ENCODE data around the gene SLC6A11.

SLC6A11 gene

DNA sequence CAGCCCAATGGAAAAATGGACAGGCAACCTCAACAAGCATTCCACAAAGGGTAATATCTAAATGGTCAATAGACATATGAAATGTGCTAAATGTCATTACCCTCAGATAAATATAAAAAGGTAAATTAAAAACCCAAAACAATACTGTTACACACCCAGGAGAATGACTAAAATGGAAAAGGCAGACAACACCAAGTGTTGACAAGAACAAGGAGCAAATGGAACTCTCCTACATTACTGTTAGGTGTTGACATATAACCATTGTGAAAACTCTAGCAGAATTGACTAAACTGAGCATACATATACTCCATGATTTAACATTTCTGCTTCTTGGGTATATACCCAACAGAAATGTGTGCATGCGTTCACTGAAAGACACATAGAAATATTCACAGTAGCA, 25.3 kb upstream of the SLC6A11 start:
- no peak for DNase-seq (ENCODE audit: low spot score)

DNA sequence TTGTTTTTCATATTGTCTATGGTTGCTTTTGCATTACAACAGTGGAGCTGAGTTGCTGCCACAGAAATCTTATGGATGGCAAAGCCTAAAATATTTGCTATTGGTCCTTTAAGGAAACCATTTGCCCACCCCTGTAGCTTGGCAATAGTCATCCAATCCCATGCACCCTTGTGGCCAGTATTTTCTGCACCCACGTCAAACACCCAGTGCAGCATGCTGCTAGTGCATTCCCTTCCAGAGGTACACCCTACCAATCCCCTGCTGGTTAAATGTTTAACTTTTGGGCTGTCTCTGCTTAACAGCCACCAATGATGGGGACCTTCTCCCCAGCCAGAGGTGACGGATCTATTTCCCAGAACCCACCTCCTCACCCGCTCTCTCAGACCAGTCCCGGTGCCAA, 23.8 kb upstream of the SLC6A11 start:
- no peak for DNase-seq (ENCODE audit: low spot score)

DNA sequence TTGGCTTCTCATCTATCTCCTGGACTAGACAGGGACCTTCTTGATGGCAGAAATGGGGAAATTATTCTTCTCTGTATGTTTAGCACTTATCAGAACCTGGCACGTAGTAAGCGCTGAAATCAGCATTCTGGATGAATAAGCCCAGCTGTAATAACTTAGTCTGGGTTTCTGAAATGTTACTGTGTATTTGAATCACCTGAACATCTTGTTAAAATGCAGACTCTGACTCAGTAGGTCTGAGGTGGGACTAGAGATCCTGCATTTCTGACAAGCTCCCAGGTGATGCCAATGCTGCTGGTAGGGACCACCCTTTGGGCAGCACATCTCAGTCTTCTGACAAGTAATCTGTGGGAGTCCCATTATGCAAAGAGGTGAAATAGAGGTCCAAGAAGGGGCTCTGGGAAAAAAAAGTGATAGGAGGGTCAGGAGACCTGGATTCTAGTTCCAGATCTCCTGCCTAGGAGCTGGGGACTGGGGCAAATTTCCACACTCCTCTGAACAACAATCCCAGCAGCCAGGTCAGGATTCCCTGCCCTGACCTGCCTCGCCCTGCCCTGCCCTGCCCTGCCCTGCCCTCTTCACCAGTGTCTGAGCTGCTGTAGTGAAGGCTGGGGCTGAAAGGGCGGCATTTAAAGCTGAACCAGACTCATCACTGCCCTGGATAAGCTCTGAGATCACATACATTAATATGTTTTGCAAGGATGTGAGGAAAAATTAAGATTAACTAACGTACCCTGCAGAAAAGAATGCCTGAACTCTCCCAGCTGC, 17.2 kb upstream of the SLC6A11 start:
- no peak for DNase-seq (ENCODE audit: low spot score)

DNA sequence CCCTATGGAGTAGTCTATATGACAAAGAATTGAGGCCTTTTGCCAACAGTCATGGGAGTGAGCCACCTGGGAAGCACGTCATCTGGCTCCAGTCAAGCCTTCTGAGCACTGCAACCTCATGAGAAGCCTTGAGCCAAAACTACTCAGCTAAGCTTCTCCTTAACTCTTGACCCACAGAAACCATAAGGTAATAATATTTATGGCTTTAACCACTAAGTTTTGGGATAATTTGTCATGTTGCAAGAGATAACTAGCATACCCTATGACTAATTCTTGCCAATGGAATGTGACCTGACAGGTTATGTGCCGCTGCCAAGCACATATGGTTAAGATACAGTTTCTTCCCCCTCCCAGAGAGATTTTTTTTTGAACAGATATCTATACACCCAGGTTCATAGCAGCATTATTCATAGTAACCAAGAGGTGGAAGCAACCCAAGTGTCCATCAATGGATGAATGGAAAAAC, 11.8 kb upstream of the SLC6A11 start:
- DNase-seq (ENCODE audit: low spot score): no peak

DNA sequence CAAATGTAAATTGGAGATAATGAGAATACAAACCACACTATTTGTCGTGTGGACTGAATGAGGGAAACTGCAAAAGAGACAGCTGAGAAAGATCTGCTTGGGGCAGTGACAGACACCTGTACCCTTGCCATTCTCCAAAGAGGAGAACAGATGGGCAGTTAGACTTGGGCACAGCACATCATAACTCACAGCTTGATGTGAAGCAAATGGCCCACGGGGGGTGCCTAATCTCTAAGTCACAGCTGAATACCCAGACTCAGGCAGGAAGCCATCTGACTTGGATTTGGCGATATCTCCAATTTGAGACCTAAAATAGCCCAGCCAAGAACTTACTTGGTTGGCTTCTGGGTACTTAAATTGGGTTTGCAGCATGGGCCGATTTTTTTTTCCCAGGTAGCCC, 10.0 kb upstream of the SLC6A11 start:
- no peak for DNase-seq (ENCODE audit: low spot score)

DNA sequence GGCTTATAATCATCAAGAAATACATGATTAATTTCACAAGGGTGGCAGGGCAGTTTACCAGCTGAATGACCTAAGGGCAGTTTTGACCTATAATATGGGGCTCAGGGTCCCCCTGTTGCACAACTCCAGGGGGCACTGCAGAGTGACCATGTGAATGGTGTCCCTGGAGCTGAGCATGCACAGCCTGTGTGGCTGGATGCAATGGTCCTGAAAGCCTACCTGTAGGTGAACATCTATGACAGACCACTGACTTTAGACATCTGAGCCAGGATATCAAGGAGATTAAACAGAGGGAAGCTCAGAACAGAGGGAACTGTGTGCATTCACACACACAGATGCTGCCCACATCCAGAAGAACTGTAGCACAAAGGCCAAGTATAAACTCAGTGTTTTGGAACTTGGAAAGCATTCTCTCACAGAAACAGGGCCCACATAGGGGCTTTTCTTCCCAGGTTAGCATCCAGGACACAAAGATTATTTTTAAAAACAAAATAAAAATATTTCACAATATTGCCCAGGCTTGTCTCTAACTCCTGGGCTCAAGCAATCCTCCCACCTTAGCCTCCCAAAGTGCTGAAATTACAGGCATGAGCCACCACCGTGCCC, 7.8 kb upstream of the SLC6A11 start:
- DNase-seq (ENCODE audit: low spot score): no peak

DNA sequence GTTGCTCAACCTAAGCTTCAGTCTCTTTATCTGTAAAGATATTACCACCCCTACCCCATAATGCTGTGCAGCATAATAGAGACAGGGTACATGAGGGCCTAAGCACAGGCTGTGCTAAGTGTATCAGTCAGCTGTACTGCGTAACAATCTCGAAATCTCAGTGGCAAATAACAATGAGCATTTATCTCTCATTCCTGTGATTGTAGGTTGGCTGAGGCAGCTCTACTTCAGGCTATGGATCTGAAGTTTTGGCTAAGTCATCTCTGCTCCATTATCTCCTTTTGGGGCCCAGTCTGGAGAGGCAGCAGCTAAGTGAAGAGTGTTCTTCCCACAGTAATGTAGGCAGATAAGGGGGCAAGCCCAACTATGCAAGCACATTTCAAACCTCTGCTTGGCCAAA, 7.1 kb upstream of the SLC6A11 start:
- DNase-seq (ENCODE audit: low spot score): no peak

DNA sequence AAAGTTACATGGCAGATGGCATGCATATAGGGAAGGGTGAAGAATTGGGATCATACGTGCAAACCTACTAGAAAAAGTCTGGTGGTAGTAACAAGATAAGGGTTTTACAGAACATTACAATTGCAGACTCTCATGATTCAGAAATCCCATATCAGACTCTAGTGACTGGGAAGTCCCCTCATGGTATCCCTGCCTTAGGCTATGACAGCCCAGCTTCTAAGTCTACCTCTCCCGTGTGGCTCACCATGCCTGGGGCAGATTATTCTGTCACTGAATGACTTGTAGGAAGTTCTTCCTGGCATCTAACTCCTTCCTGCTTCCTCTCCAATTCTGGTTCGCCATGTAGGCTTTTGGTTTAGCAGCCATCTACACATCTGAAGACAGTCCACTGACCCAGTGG, 5.7 kb upstream of the SLC6A11 start:
- no peak for DNase-seq (ENCODE audit: low spot score)

DNA sequence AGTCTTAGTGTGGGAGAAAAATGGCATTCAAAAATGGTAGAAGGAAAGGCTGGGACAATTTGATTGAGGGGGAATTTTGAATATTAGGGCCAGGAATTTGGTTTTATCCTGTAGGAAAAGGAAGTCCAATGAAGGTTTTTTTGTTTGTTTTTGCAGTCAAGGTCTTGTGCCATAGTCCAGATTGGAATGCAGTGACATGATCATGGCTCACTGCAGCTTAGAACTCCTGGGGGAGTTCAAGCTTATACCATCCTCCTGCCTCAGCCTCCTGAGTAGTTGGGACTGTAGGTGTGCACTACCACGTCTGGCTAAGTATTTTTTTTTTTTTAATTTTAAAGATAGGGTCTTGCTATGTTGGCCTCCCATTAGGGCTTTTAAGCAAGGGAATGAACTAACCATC, 2.6 kb upstream of the SLC6A11 start:
- DNase-seq (ENCODE audit: low spot score): no peak

DNA sequence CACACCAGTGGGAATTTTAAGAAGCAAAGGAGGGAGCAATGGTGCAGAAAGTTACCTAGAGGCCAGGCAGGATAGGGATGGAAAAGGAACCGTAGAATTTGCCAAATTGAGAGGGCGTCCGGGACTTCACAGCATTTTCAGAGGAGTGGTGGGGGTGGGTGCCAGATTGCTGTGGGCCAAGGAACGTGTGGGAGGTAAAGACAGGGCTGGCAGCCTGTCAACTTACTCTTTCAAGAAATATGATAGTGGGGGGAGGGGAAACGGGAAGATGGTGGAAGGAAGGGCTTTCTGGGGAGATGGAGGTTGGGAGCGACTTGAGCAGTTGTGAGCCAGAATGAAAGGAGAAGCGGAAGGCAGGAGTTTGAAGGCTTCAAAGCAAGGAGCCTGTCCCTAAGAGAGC, 1.4 kb upstream of the SLC6A11 start:
- DNase-seq (ENCODE audit: low spot score): no peak

DNA sequence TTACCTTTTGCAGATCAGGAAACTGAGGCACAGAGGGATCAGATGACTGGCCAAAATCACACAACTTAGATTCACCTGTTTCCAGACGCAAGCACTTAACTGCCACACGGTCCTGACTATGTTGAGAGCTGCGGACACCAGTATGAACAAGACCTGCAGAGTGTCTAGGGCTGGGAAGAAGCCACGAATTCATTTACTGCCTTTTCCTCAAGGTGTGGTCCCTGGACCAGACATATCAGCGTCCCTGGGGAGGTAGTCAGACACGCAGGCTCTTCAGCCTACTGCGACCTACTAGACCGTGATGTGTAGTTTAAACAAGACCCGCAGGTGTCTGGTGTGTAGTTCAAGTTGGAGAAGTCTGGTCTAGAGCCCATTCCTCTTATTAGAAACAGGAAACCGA, 541 bp upstream of the SLC6A11 start:
- no peak for DNase-seq (ENCODE audit: low spot score)

DNA sequence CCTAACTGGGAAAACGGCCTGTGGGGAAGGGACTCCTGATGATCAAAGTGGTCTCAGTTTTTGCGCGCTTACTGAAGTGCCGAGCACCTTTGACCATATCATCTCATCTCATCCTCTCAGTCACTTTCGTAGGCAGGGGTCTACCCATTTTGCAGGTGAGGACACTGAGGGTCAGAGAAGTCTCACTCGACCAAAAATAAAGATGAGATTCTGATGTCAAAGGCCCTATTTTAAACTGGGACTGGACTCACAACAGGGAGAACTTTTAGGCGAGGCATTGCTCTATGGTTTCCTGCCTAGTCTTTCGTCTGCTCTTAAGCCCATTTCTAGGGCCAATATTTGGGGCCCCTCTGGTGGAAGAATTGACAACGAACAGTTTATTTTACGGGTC, 830 bp downstream of the SLC6A11 start:
- DNase-seq (ENCODE audit: low spot score): no peak

DNA sequence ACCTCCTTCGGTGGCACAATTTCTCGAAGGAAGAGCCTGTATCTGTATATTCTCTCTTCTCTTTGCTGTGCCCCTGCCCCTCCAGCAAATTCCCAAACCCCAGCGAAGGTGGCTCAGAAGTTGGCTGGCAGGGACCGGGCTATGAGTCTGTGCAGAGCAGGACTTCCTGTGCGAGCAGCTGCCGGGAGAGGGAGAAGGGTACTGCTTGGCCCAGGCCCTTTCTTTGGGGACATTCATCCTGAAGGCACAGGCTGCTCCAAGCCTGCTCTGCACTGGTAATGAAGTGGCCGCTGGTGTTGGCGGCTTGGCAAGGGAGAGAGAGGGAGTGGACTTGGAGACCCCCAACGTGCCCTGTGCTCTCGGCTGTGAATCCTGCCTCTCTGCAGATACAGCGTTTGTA, 1.5 kb downstream of the SLC6A11 start:
- DNase-seq (ENCODE audit: low spot score): no peak

DNA sequence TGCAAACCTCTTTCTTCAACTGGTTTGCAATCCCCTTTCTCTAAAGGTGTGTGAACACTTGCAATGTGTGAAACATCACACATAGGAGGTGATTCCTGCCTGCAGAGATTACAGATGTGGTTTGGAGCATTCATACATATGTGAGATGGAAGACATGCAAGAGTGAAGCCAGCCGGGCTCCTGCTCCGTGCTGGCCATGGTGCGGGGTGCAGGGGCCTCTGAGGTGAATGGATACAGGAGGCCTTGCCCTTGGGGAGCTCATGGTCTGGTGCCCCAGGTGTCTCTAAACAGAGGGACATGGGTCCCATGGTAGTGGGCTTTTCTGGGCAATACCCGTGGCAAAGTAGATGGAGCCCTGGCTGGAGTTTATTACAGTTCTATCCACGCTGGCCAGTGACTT, 6.0 kb downstream of the SLC6A11 start:
- no peak for DNase-seq (ENCODE audit: low spot score)

DNA sequence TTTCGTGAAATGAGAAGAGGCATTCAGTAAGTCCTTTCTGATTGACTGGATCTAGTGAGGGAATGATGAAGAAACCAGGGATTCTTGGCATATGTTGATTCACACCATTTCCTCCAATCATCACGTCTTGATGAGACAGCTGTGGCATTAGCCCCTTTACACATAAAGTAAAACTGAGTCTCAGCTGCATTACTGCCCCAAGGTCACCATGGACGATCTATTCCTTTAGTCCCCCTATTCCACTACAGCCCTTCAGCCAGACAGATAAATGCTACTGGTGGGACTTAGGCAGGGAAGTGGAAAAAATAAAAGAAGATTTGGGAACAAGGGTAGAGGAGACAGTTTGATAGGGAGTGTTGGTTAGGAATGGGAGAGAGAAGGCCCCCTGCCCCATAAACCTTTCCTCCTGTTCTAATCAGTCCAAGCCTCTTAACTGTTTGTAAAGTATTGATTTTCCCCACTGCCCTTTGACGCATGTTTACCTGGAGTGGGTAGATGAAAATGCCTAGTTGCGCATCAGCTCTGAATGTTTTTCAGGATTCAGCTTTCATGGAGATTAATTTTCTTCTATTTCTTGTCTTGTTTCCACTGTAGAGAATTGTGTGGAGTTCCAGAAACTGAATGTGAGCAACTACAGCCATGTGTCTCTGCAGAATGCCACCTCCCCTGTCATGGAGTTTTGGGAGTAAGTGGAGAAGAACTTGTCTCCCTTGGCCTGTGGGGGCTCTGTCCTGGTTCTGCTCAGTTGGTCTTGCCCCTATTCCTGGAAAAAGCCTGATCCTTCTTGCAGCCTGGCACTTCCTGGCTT, 6.9 kb downstream of the SLC6A11 start:
- no peak for DNase-seq (ENCODE audit: low spot score)

DNA sequence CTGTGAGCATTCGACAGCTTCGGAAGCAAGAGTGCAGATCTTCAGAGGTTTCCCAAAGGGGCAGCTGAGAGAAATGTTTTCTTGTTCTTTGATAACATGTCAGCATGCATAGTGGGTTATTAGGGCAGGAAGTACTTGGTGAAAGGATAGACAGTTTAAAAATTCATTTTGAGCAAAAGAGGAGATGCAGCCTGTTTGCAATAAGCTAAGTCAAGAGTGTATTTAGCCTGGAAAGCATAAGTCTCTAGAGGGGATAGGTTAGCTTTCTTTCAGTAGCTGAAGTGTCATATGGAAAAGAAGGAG, 7.4 kb downstream of the SLC6A11 start:
- no peak for DNase-seq (ENCODE audit: low spot score)

DNA sequence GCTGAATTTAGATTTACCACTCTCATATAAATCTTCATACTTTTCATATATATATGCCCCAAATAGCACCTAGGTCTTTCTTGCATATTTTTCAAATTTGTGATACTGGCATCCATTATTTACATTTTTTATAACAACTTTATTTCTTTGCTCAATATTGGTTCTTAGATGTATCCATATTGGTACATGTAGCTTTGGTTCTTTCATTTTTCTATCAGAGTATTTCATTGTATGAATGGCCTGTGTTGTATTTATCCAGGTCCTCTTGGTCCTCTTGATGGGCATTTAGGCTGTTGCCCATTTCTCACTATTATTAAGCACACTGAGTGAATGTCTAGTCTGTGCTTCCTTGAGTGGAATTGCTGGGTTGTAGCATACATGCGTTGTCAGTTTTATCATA, 8.4 kb downstream of the SLC6A11 start:
- DNase-seq (ENCODE audit: low spot score): no peak

DNA sequence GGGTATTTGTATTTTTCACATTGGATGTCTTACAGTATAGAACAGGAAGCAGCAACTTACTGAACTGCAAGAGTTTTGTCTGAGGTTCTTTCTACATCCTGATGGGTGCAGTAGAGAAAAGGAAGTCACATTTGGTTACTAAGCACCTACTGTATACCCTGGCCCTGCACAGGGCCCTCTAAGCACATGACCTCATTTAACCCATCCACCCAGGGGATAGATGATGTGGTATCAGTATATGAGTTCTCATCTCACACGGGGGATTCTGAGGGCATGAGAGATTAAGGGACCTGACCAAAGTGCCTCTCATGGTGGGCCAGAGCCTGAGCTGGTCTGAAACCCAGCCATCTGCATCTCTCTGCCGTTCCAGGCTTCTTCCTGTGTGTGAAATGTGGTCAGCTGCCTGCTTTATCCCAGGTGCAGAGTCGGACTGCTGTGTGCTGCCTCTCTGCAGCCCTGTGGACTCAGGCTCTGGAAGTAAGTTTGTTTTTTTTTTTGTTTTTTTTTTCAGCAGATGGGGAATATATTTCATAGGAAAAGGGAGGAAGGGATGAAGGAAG, 17.9 kb downstream of the SLC6A11 start:
- DNase-seq (ENCODE audit: low spot score): no peak

DNA sequence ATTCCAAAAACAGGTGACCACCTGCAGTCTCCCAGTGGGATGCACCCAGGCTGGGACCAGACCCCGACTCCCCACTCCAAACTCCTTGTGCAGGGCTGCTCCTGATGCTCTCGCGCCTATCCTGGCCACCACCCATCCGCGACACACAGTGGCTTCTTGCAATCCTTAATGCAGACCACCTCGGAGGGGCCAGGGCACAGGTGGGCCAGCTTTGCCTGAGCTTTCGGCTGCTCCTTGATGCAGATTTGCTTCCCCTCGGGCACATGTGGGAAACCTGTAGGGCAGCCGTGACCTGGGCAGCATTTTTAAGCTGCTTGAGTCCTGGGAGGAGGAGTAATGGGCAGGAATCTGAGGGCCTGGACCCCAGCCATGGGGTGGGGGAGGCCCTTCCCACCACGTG, 18.9 kb downstream of the SLC6A11 start:
- DNase-seq (ENCODE audit: low spot score): no peak

DNA sequence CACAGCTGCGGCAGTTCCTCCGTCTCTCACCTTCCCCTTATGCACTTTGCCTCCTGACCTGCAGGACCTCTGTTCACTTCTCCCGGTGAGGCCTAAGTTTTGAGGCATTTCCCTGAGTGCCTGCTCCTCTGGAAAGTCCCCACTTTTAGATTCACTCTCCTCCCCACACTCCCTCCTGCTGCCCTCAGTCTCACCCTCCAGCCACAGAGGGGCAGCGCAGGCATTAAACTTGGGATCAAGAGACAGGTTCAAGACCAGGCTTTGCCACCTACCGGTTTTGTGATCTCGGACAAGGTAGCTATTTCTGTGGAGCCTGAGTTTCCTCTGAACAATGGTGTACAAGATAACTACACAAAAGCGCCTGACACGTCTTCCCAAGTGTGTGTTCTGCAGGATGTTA, 19.4 kb downstream of the SLC6A11 start:
- DNase-seq (ENCODE audit: low spot score): no peak

DNA sequence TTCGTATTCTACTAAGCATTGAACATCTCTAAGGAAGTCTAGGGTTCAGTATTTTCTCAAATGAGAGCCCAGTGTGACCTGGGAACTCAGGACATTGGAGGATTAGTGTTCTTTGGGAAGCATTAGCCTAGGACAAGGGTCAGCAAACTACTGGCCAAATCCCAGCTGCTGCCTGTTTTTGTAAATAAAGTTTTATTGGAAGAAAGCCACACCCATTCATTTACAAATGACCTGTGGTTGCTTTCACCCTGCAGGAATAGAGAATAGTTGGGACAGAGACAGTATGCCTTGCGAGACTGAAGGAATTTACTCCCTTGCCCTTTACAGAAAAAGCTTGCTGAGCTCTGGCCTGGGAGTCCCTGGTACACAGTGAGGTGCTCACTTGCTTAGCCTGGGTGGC, 20.6 kb downstream of the SLC6A11 start:
- DNase-seq (ENCODE audit: low spot score): no peak

DNA sequence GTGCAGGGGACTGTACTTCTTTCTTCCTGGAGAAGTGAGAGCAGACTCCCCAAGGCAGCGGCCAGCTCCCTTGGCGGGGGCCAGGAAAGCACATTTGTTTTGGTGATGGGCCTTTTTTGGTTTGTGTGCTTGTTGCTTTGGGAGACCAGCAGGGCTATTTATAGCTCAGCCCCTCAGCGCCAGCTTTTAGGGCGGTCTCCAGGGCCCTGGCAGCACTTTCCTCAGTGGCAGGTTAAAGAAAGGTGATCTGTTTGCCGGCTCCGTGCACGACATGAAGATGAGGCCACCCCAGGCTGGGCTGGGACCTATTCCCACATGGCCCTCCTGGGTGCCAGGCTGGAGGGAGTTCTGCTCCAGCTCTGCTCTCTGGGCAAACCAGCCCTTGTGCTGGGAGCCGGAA, 21.8 kb downstream of the SLC6A11 start:
- no peak for DNase-seq (ENCODE audit: low spot score)

DNA sequence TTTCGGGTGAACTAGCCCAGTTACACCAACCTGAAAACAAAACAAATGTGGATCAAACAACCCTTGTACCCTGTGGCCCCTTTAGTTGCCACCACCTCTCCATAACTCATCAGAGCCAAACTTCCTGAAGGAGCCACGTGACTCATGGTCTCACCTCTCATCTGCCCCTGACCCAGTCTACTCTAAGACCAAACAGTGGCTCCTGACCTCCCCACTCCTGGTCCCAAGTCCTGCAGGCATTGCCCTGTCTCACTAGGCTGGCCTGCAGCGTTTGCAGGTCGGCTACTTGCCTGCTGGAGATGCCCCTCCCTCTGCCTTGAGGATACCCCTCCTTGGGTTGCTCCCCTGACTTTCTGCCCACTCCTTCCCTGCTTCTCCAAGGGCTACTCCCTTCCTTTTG, 23.1 kb downstream of the SLC6A11 start:
- no peak for DNase-seq (ENCODE audit: low spot score)

Data from hepatic stellate cell (primary cell).